Endothelial cell (in vitro differentiated cells): ENCODE data around the gene TUFT1. TPM values are rescaled to one million over a fixed set of nuclear protein-coding genes. Genes with fewer than 3 reads are reported as not detected.

Source experiments
- DNase-seq: peaks from one replicate; pipeline ENCODE4 v3.0.0; 2021; ENCODE audit warnings: low spot score
- H3K27ac Mint-ChIP-seq: one replicate; pipeline ENCODE4 v1.8.0; 2021; ENCODE audit warnings: mixed read lengths, inconsistent platforms; ENCODE audit not compliant: unreplicated experiment
- H3K27me3 Mint-ChIP-seq: one replicate; pipeline ENCODE4 v1.8.0; 2021; ENCODE audit warnings: mild to moderate bottlenecking, moderate library complexity, mixed read lengths, inconsistent platforms; ENCODE audit not compliant: unreplicated experiment
- H3K36me3 Mint-ChIP-seq: one replicate; pipeline ENCODE4 v1.8.0; 2021; ENCODE audit warnings: mild to moderate bottlenecking, low read depth, mixed read lengths, inconsistent platforms; ENCODE audit not compliant: unreplicated experiment
- H3K4me1 Mint-ChIP-seq: one replicate; pipeline ENCODE4 v1.8.0; 2021; ENCODE audit warnings: mild to moderate bottlenecking, mixed read lengths, inconsistent platforms; ENCODE audit not compliant: unreplicated experiment
- H3K4me3 Mint-ChIP-seq: one replicate; pipeline ENCODE4 v1.8.0; 2021; ENCODE audit warnings: mild to moderate bottlenecking, mixed read lengths, inconsistent platforms; ENCODE audit not compliant: unreplicated experiment
- H3K9me3 Mint-ChIP-seq: one replicate; pipeline ENCODE4 v1.8.0; 2021; ENCODE audit warnings: mixed read lengths, inconsistent platforms; ENCODE audit not compliant: unreplicated experiment
- total RNA-seq: library from RNA; stranded (reverse); fragmentation: NEBNext Ultra II Directional; extraction: Animal tissue kit (Norgen Biotek cat#: 25700); gene quantifications from one replicate; pipeline ENCODE4 v1.2.1, GENCODE V29; 2021; ENCODE audit not compliant: unreplicated experiment
- TF ChIP-seq, protein P1 (sequence below): fragments of 200-600 bp; sonication (generic); IDR thresholded peaks from one replicate; pipeline ENCODE4 v1.5.0; 2021; ENCODE audit warnings: antibody characterized with exemption; ENCODE audit not compliant: unreplicated experiment

TUFT1 gene
- total RNA-seq, 1 donor from 2014 or later, result 11.2 TPM

DNA sequence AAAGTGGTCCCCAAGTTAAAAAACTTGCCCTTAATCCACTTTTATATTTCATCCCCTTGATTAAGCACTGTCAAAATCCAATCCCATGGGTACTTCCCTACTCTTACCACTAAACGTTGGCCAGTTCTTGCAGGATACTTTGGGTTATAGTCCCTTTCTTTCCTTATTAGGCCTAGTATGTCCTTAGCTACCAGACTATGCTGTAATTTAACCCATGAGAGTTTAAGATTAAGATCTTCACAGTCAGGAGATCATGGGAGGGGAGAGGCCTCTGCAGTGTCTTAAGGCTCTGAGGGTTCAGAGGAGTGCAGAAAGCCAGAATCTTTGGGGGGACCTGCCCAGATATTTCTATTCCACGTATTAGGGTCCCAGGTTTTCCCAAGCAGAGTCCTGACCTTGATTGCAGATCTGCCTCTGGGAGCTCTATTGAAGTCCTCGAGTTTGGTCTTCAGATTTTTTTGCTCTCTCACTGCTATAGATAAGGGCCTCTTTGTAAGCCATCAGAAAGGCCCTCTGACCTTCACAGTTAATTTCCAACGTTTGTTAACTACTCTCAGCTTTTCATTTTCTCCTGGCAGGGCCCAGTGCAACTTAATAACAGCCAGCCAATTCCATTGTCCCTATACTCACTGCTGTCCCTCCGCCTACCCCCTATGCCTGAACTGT is 37.9 kb upstream of the TUFT1 start:
- H3K36me3 Mint-ChIP-seq, result peaks cover 13% of the 10 kb centered on the region
- no peak overlapping the region for H3K27ac Mint-ChIP-seq
- no peak for DNase-seq
- peaks cover 2% of the 10 kb centered on the region for H3K27me3 Mint-ChIP-seq
- H3K9me3 Mint-ChIP-seq, result no peaks in the 10 kb centered on the region
- peaks cover 24% of the 10 kb centered on the region for H3K4me1 Mint-ChIP-seq
- TF ChIP-seq, protein P1, sequence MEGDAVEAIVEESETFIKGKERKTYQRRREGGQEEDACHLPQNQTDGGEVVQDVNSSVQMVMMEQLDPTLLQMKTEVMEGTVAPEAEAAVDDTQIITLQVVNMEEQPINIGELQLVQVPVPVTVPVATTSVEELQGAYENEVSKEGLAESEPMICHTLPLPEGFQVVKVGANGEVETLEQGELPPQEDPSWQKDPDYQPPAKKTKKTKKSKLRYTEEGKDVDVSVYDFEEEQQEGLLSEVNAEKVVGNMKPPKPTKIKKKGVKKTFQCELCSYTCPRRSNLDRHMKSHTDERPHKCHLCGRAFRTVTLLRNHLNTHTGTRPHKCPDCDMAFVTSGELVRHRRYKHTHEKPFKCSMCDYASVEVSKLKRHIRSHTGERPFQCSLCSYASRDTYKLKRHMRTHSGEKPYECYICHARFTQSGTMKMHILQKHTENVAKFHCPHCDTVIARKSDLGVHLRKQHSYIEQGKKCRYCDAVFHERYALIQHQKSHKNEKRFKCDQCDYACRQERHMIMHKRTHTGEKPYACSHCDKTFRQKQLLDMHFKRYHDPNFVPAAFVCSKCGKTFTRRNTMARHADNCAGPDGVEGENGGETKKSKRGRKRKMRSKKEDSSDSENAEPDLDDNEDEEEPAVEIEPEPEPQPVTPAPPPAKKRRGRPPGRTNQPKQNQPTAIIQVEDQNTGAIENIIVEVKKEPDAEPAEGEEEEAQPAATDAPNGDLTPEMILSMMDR, result no peak
- no peak overlapping the region for H3K4me3 Mint-ChIP-seq

DNA sequence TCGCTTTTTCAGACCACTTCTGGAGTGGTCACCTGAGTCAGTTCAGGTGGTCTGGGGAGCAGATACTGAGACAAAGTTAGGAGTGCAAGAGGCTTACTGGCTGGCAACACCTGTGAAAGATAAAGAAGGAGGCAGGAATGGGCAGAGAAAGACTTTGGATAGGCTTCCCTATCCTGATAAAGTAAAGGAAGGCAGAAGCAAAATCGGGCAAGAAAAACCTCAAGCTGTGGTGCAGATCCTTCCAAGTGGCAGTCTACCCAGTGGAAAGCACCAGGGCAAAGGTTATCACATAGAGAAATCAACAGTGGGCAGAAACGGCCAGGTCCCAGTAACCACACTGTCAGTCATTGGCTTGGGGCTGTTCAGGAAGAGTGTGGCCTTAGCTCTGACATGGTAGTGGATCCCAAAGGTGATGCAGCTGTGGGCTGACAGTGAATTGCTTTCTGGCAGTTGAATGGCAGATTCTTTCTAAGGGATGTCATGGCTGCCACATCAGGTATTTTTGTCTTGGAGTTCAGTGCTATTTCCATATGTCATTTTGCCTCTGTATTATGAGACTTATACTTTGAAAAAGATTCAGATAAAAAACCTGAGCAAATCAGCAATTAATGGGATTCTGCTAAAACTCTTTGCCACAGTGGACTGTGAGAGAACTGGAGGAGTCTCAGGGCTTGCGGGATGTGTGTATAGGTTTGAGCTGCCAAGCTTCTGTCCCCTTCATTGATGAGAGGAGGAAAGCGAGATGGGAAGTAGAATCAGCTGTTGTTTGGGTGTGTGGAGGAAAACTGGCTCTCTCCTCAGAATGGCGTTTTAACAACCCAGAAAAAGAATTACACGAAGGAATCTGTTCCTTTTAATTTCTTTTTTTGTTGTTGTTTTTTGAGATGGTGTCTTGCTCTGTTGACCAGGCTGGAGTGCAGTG is 37.0 kb upstream of the TUFT1 start:
- Mint-ChIP-seq H3K27ac (no peak overlapping the region), H3K9me3 (no peaks in the 10 kb centered on the region)
- TF ChIP-seq, protein P1, result no peak

DNA sequence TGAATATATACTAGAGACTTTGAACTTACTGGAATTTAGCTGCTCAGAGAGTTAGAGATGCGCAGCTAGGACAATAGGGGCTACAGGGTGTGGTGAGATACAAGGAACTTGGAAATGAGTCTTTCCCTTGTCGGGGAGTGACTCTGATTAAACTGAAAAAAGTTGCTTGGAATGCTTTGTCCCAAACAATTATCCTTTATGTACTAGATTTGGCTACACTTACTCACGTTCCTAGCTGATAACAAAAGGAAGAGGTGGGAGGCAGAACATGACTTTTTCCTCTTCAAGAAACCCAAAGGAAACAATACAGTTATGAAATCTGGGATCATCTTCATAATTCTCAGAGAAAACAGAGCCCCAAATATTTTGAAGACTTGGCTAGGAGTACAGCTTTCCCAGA is 35.9 kb upstream of the TUFT1 start:
- Mint-ChIP-seq H3K27ac (no peak overlapping the region), H3K4me3 (no peak overlapping the region), H3K9me3 (no peaks in the 10 kb centered on the region), H3K27me3 (peaks cover 3% of the 10 kb centered on the region), H3K4me1 (peaks cover 20% of the 10 kb centered on the region), H3K36me3 (peaks cover 15% of the 10 kb centered on the region)
- TF ChIP-seq, protein P1, result no peak
- no peak for DNase-seq

More for the DNA sequence above, 37.0 kb upstream of the TUFT1 start:
- Mint-ChIP-seq H3K4me3 (no peak overlapping the region), H3K27me3 (peaks cover 2% of the 10 kb centered on the region), H3K4me1 (peaks cover 24% of the 10 kb centered on the region), H3K36me3 (peaks cover 15% of the 10 kb centered on the region)
- no peak for DNase-seq

DNA sequence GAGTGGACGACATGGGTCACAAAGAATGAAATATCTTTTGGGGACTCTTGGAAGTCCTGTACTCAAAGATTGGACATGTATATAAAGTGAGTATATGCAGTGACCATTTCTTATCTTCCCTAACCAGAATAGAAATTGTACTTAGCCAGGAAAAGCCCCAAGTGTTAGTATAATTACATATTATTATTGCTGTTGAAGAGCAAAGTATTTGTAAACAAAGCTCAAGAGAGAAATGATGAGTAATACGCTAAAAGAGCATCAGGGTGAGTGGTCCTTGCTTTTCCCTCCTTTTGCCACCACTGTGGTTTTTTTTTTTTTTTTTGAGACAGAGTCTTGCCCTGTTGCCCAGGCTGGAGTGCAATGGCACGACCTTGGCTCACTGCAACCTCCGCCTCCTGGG is 35.4 kb upstream of the TUFT1 start:
- TF ChIP-seq, protein P1, result no peak
- Mint-ChIP-seq H3K4me3 (no peak overlapping the region), H3K9me3 (no peaks in the 10 kb centered on the region)

DNA sequence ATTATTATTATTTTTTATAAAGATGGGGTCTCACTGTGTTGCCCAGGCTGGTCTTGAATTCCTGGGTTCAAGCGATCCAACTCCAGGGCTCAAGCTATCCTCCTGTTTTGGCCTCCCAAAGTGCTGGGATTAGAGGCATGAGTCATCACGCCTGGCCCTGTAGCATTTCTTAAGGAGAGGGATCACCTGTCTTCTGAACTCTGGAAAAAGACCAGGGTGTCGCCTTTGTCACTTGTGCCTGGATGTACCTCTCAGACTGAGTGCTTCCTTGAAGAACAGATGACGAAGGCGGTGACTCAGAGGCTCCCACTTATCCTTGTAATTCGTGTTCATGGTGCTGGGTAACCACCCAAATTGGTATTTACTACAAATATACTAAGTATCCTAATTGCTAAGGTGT is 31.3 kb upstream of the TUFT1 start:
- Mint-ChIP-seq H3K27me3 (peaks cover 6% of the 10 kb centered on the region), H3K9me3 (no peaks in the 10 kb centered on the region), H3K4me1 (peaks cover 35% of the 10 kb centered on the region), H3K36me3 (peaks cover 17% of the 10 kb centered on the region), H3K27ac (no peak overlapping the region), H3K4me3 (no peak overlapping the region)
- DNase-seq, result no peak
- TF ChIP-seq, protein P1, result no peak

More for the DNA sequence above, 35.4 kb upstream of the TUFT1 start:
- Mint-ChIP-seq H3K27ac (no peak overlapping the region), H3K27me3 (peaks cover 3% of the 10 kb centered on the region), H3K36me3 (peaks cover 15% of the 10 kb centered on the region), H3K4me1 (peaks cover 20% of the 10 kb centered on the region)
- DNase-seq, result no peak
